ENCODE measurements around the gene PINK1. TPM values are rescaled to one million over a fixed set of nuclear protein-coding genes. Genes with fewer than 3 reads are reported as not detected.

PINK1 gene
- total RNA-seq, 1 donor from 2014 or later, result 62.5 TPM

DNA sequence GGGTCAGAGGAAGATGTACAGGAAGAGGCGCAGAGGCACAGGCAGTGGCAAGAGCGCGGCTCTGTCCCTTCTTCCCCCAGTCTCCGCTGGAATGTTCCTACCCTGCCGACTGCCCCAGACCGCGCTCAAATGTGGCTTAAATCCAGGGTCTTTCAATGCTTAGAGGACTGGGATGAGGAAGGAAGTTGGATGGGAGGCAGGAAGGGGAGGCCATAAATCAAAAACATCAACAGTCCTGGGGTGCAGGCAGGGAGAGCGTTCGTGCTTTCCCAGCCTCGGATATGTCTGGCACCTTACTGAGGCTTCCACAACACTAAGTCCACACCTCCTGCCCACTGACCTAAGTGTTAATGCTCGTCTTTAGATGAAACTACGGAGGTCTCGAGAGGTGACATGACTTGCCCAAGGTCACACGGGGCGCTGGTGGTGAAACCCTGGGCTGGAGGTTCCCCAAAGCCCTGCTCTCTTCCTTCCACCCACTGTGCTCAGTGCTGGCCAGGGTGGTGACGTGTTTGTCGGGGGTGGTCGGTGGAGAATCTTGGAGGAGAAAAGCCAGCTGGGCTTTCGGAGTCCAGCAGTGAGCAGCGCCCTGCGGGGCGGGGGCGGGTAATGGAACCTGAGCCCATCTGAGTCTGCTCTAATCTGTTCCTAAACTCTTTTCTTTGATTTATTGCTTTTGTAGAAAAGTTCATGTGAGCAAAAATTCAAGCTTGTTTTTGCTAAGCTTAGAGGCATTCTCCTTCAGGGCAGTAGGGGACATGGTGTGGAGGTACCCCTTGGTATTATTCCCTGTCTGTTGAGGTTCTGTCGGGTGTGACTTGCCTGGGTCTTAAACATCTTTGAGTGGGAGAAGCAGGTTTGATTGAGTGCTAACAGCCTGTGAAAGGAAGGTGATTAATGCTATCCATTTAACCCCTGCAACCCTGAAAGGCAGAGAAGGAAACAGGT, 43.7 kb upstream of the PINK1 start:
- peak overlapping the region; percentile 32 for H3K27ac ChIP-seq
- TF ChIP-seq, protein P1, sequence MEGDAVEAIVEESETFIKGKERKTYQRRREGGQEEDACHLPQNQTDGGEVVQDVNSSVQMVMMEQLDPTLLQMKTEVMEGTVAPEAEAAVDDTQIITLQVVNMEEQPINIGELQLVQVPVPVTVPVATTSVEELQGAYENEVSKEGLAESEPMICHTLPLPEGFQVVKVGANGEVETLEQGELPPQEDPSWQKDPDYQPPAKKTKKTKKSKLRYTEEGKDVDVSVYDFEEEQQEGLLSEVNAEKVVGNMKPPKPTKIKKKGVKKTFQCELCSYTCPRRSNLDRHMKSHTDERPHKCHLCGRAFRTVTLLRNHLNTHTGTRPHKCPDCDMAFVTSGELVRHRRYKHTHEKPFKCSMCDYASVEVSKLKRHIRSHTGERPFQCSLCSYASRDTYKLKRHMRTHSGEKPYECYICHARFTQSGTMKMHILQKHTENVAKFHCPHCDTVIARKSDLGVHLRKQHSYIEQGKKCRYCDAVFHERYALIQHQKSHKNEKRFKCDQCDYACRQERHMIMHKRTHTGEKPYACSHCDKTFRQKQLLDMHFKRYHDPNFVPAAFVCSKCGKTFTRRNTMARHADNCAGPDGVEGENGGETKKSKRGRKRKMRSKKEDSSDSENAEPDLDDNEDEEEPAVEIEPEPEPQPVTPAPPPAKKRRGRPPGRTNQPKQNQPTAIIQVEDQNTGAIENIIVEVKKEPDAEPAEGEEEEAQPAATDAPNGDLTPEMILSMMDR (IDR thresholded peaks at IDR 0.05), result no peak
- H3K4me3 ChIP-seq, result peak overlapping the region; percentile 29
- intact Hi-C loops (cut with DNase I), result no loop called here
- peak; percentile 76 for ATAC-seq
- peaks cover 16% of the 10 kb centered on the region for H3K4me1 ChIP-seq
- H3K9me3 ChIP-seq, result no peaks in the 10 kb centered on the region
- peaks cover 35% of the 10 kb centered on the region for H3K27me3 ChIP-seq
- H3K36me3 ChIP-seq, result no peaks in the 10 kb centered on the region
- peak; percentile 80 for DNase-seq

DNA sequence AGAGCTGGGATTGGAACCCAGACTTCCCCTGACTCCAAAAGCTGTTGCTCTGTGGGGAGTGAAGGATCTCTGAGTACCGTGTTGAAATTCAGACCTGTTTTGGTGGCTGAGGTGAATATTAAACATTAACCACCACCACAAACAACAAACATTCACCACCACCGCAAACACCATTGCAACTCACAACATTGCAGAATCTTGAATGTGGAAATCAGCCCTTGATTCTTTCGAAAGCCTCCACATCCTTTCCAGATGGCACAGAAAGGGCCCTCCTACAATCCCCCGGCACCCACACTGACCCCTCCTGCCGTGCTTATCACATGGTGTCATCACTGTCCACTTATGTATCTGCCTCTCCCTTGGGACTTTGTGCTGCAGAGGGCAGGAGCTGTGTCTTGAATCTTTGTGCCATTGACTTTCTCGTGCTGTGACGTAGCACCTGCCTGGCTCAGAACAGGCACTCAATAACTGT, 42.9 kb upstream of the PINK1 start:
- peaks cover 16% of the 10 kb centered on the region for H3K4me1 ChIP-seq
- peaks cover 35% of the 10 kb centered on the region for H3K27me3 ChIP-seq
- no peak overlapping the region for H3K4me3 ChIP-seq
- intact Hi-C loops (cut with DNase I), result no loop called here
- ATAC-seq, result peak; percentile 85
- DNase-seq, result peak; percentile 75
- peak overlapping the region; percentile 30 for H3K27ac ChIP-seq
- no peaks in the 10 kb centered on the region for H3K9me3 ChIP-seq
- H3K36me3 ChIP-seq, result no peaks in the 10 kb centered on the region
- TF ChIP-seq, protein P1 (IDR thresholded peaks at IDR 0.05), result no peak

DNA sequence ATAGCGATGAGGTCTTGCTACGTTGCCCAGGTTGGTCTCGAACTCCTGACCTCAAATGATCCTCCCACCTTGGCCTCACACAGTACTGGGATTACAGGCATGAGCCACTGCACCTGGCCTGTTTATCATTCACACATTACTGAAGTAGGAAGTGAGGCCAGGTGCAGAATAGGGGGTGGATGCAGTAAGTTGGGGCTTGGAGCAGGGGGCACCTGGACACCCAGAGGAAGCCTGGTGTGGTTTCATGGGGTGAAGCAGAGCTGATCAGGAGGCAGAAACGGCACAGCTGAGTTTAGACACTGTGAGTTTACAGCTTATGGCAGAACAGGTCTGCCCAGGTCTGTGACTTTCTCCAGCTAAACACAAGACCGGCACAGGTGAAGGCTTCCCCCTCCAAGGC, 39.5 kb upstream of the PINK1 start:
- TF ChIP-seq, protein P1 (IDR thresholded peaks at IDR 0.05), result no peak
- ATAC-seq (no peak), DNase-seq (no peak)
- Histone ChIP-seq H3K9me3 (no peaks in the 10 kb centered on the region), H3K36me3 (no peaks in the 10 kb centered on the region), H3K4me3 (no peak overlapping the region), H3K27ac (no peak overlapping the region), H3K27me3 (peaks cover 31% of the 10 kb centered on the region), H3K4me1 (peaks cover 20% of the 10 kb centered on the region)
- intact Hi-C loops (cut with DNase I), result no loop called here

DNA sequence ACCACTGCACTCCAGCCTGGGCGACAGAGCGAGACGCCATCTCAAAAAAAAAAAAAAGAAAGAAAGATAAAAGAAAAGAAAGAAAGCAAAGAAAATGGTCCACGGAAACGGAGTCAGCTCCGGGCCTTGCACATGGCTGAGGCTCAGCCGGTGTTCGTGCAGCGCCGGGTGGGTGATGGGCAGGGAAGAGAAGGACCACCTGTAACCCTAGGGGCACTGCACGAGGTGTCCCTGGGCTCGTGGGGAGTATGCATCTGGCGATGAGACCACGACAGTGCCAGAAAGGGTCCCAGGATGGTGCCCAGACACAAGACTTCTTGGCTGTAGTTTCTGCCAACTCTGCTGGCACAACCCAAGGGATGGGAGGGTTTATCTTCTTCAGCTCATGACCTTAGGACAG, 38.5 kb upstream of the PINK1 start:
- Histone ChIP-seq H3K4me1 (peaks cover 11% of the 10 kb centered on the region), H3K36me3 (no peaks in the 10 kb centered on the region), H3K9me3 (no peaks in the 10 kb centered on the region), H3K27ac (no peak overlapping the region), H3K27me3 (peaks cover 26% of the 10 kb centered on the region), H3K4me3 (no peak overlapping the region)
- DNase-seq (no peak), ATAC-seq (no peak)
- intact Hi-C loops (cut with DNase I), result no loop called here
- TF ChIP-seq, protein P1 (IDR thresholded peaks at IDR 0.05), result no peak

DNA sequence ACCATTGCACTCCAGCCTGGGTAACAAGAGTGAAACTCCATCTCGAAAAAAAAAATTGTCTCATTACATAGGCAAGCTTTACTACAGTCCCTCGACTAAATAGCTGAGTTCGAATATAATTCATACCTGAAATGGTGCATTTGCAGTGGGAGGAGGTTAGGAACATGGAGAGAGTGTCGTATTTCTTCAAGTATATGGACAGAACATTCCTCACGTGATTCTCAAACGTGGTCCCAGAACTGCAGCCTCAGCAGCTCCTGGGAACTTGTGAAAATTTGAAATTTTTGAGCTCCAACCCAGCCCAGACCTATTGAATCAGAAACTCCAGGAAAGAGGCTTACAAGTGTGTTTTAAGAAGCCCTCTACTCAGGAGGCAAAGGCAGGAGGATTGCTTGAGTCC, 37.2 kb upstream of the PINK1 start:
- Histone ChIP-seq H3K9me3 (no peaks in the 10 kb centered on the region), H3K27ac (no peak overlapping the region), H3K27me3 (peaks cover 15% of the 10 kb centered on the region), H3K4me1 (peaks cover 4% of the 10 kb centered on the region), H3K36me3 (no peaks in the 10 kb centered on the region), H3K4me3 (no peak overlapping the region)
- ATAC-seq (no peak), DNase-seq (no peak)
- intact Hi-C loops (cut with DNase I), result no loop called here
- TF ChIP-seq, protein P1 (IDR thresholded peaks at IDR 0.05), result no peak
